OCI-LY1 (cell line): Measurements from ENCODE around the gene DUSP9.

ENCODE experiments used
- EZH2 ChIP-seq: fragments of 200-600 bp; sonication (generic), shearing (Covaris generic); IDR thresholded peaks from 2 replicates; pipeline ENCODE4 v1.8.0; 2017; ENCODE audit warnings: borderline replicate concordance, mixed run types, mild to moderate bottlenecking, antibody characterized with exemption, low read length, moderate library complexity, mixed read lengths
- TF ChIP-seq, protein P1 (sequence below): fragments of 200-600 bp; sonication (generic), shearing (Covaris generic); IDR thresholded peaks from 2 replicates; pipeline ENCODE4 v1.5.1; 2017; ENCODE audit warnings: mild to moderate bottlenecking, antibody characterized with exemption, low read length, moderate library complexity, mixed read lengths

DNA sequence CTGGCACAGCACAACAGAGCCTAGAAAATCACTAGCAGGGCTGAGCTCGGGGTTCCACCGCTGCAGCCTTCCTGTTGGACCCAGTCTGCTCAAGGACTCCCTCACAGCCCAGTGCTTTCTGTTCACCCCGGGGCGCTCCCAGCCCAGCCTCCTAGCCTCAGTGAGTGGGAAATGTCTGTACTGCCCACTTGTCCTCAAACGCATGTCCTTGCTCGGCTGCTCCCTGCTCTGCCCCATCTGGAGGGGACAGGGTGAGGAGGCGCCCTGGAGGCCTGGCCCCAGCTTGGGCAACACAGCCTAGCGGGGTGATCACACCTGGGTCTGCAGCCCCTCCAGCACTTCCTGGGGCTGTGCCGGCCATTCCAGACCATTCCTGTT lies 36.2 kb upstream of the DUSP9 start:
- no peak for TF ChIP-seq EZH2
- TF ChIP-seq, protein P1, sequence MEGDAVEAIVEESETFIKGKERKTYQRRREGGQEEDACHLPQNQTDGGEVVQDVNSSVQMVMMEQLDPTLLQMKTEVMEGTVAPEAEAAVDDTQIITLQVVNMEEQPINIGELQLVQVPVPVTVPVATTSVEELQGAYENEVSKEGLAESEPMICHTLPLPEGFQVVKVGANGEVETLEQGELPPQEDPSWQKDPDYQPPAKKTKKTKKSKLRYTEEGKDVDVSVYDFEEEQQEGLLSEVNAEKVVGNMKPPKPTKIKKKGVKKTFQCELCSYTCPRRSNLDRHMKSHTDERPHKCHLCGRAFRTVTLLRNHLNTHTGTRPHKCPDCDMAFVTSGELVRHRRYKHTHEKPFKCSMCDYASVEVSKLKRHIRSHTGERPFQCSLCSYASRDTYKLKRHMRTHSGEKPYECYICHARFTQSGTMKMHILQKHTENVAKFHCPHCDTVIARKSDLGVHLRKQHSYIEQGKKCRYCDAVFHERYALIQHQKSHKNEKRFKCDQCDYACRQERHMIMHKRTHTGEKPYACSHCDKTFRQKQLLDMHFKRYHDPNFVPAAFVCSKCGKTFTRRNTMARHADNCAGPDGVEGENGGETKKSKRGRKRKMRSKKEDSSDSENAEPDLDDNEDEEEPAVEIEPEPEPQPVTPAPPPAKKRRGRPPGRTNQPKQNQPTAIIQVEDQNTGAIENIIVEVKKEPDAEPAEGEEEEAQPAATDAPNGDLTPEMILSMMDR, result no peak
